Tibial artery (tissue), 4 donors: ENCODE results near the gene SLC25A4.

Experiments
- DNase-seq, 2 donors: peaks; one replicate each; pipeline ENCODE4 v3.0.0-alpha.2; 2019
- H3K27ac ChIP-seq, 2 donors: fragments of 200-600 bp; sonication (generic) in 1 of 2; 1 replicate in 1 of 2; 2 replicates in 1 of 2; pipeline ENCODE4 v1.5.1; 2018 to 2019; ENCODE audit warnings: mild to moderate bottlenecking in 1 of 2
- H3K27me3 ChIP-seq, 2 donors: fragments of 200-600 bp; sonication (generic) in 1 of 2; one replicate each; pipeline versions ENCODE4 v1.5.1 to v1.6.0; 2016 to 2019
- H3K36me3 ChIP-seq, 3 donors: fragments of 200-600 bp; sonication (generic) in 2 of 3; one replicate each; pipeline ENCODE4 v1.5.1; 2016 to 2019; ENCODE audit warnings: mild to moderate bottlenecking in 2 of 3
- H3K4me1 ChIP-seq, 4 donors: fragments of 200-600 bp; sonication (generic) in 2 of 4; 1 replicate in 3 of 4; 2 replicates in 1 of 4; pipeline ENCODE4 v1.5.1; 2016 to 2019
- H3K4me3 ChIP-seq, 2 donors: fragments of 200-600 bp; sonication (generic) in 1 of 2; 1 replicate in 1 of 2; 2 replicates in 1 of 2; pipeline ENCODE4 v1.5.1; 2018 to 2019; ENCODE audit warnings: mild to moderate bottlenecking in 2 of 2
- H3K9me3 ChIP-seq, 3 donors: fragments of 200-600 bp; sonication (generic) in 1 of 3; one replicate each; pipeline ENCODE4 v1.5.1; 2016 to 2019
- intact Hi-C: fragments of 100-400 bp; cut with DNase I; formaldehyde crosslinking; loops from one replicate; pipeline ENCODE4 v1.15.0; 2023; ENCODE audit warnings: low total_unique reads
- TF ChIP-seq, protein P1 (sequence below), 2 experiments: fragments of 200-600 bp in 1 of 2; fragments of 450-650 bp in 1 of 2; IDR thresholded peaks; one replicate each; pipeline ENCODE4 v1.5.1; 2017 to 2019; ENCODE audit warnings: antibody characterized with exemption in 2 of 2, mild to moderate bottlenecking in 1 of 2, moderate library complexity in 1 of 2

The SLC25A4 gene

DNA sequence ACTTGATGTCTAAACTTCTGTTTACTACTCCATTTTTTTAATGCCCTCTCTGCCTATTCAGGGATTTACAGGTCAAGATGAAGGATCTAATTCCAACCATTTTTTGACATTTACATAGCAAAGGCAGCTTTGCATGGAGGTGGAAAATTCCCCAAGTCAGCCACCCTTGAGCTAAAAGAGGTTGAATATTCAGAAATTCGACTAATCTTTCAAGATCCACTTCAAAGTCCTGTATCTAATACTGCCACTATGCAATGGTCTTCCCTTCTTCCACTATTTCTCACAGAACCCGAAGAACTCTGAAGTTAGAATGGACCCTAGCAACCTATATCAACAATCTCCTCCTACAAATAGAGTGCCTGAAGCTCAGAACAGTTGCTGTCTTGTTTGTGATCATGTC lies 39.2 kb downstream of the SLC25A4 start:
- Histone ChIP-seq H3K9me3 (no peaks in the 10 kb centered on the region), H3K36me3 (peaks cover 0 to under 1% (median 0%) of the 10 kb centered on the region in 3 donors), H3K4me1 (peaks cover 0 to 43% (median 4%) of the 10 kb centered on the region in 4 donors), H3K4me3 (no peak overlapping the region), H3K27ac (peak overlapping the region; percentile 70 to 74), H3K27me3 (no peaks in the 10 kb centered on the region)
- TF ChIP-seq, protein P1, sequence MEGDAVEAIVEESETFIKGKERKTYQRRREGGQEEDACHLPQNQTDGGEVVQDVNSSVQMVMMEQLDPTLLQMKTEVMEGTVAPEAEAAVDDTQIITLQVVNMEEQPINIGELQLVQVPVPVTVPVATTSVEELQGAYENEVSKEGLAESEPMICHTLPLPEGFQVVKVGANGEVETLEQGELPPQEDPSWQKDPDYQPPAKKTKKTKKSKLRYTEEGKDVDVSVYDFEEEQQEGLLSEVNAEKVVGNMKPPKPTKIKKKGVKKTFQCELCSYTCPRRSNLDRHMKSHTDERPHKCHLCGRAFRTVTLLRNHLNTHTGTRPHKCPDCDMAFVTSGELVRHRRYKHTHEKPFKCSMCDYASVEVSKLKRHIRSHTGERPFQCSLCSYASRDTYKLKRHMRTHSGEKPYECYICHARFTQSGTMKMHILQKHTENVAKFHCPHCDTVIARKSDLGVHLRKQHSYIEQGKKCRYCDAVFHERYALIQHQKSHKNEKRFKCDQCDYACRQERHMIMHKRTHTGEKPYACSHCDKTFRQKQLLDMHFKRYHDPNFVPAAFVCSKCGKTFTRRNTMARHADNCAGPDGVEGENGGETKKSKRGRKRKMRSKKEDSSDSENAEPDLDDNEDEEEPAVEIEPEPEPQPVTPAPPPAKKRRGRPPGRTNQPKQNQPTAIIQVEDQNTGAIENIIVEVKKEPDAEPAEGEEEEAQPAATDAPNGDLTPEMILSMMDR (IDR thresholded peaks at IDR 0.05) = no peak
- intact Hi-C loops = loop anchor here (5.0 kb wide), 1 partner anchor 40 kb away; the partner anchor contains the start of gene SLC25A4
- no peak for DNase-seq

DNA sequence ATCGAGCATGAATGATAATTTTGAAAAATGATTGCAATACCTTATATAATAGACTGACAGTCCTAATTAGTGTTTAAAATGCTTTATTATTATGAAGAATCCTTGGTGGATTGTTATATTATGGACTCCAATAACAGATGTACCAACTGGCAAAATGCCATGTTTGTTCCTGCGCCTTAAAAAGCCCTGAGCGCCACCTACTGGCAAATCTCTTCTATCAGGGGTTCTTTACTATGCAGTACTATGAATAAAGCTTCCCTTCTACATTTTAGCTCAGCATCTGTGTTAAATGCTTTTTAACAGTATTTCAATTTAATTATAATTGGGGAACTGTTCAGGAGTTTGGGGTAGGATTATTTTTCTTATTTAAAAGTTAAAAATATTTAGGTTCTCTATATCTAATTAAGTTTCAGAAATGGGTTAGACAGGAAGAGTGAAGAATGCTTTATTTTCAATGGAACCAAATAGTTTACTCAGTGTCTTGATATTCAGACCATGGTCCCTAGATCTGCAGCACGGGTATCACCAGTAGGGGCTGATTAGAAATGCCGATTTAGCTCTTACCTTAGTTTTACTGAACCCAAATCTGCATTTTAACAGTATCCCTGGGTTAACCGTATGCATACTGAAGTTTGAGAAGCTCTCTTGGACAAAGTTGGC lies 40.7 kb downstream of the SLC25A4 start:
- DNase-seq = peak; percentile 87 to 89
- TF ChIP-seq, protein P1 (IDR thresholded peaks at IDR 0.05) = peak; percentile 75 to 84
- no peak overlapping the region for H3K4me3 ChIP-seq
- intact Hi-C loops = loop anchor here (5.0 kb wide), 1 partner anchor 41 kb away; the partner anchor contains the start of gene SLC25A4
- H3K27ac ChIP-seq = peak overlapping the region in 1 of 2 donors; percentile 74
- peaks cover 0 to 39% (median 7%) of the 10 kb centered on the region in 4 donors for H3K4me1 ChIP-seq
- no peaks in the 10 kb centered on the region for H3K9me3 ChIP-seq
- H3K36me3 ChIP-seq = peaks cover 6 to 16% (median 8%) of the 10 kb centered on the region in 3 donors
- no peaks in the 10 kb centered on the region for H3K27me3 ChIP-seq

DNA sequence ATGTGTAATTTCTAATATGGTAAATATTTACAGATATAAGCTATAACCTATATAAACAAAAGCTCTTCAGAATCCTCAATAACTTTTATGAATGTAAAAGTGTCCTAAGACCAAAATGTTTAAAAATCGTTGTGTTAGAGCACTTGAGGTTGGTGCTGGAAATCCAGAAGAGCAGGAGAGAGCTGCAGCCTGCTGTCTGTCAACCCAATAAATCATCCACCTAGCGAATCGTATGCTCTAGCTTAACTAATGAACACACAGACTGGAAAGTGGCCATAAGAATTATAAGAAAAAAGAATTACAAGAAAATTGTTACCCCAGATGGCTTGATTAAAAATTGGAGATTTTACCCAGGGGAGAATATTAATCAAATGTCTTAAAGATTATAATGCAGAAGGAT lies 43.7 kb downstream of the SLC25A4 start:
- H3K27me3 ChIP-seq = no peaks in the 10 kb centered on the region
- peaks cover 7 to 30% (median 18%) of the 10 kb centered on the region in 3 donors for H3K36me3 ChIP-seq
- no peak overlapping the region for H3K4me3 ChIP-seq
- TF ChIP-seq, protein P1 (IDR thresholded peaks at IDR 0.05) = no peak
- H3K4me1 ChIP-seq = peaks cover 0 to 17% (median 7%) of the 10 kb centered on the region in 4 donors
- no peak overlapping the region for H3K27ac ChIP-seq
- intact Hi-C loops = loop anchor here (5.0 kb wide), 1 partner anchor 144 kb away; no protein-coding TSS in a partner anchor
- no peaks in the 10 kb centered on the region for H3K9me3 ChIP-seq
- no peak for DNase-seq

DNA sequence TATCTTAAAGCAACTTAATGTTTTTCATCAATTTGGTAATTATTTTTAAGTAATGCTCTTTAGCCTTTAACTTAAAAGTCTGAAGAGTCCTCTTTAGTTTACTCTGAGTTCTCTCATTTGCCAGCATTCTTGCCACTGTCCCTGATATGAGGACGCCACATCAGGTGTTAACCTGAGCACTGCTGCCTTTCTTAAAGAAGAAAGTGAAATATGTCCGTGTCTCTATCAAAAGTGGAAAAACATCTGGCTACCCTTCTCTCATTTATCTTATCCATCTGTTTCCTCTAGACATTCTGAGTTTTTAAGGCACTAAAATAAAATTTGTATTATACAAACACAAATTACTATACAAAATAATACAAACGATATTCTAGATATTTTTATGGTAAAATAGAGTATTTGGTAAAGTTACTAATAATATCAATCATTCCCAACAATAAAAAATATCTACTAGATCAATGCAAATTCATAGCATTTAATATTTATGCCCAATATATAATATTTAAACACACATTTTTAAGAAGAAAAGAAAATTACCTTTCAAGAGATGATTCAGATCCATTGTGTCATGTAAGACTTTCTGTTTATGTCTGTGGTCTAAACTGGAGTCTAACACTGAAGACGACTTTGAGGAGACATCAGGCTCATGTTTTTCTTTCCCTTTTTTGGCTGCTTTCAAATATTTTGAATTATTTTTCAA lies 46.7 kb downstream of the SLC25A4 start:
- Histone ChIP-seq H3K36me3 (peaks cover 7 to 30% (median 18%) of the 10 kb centered on the region in 3 donors), H3K27ac (no peak overlapping the region), H3K4me1 (peaks cover 0 to 9% (median 2%) of the 10 kb centered on the region in 4 donors), H3K27me3 (no peaks in the 10 kb centered on the region), H3K4me3 (no peak overlapping the region), H3K9me3 (no peaks in the 10 kb centered on the region)
- intact Hi-C loops = loop anchor here (5.0 kb wide), 1 partner anchor 147 kb away; no protein-coding TSS in a partner anchor
- DNase-seq = no peak
- TF ChIP-seq, protein P1 (IDR thresholded peaks at IDR 0.05) = no peak

DNA sequence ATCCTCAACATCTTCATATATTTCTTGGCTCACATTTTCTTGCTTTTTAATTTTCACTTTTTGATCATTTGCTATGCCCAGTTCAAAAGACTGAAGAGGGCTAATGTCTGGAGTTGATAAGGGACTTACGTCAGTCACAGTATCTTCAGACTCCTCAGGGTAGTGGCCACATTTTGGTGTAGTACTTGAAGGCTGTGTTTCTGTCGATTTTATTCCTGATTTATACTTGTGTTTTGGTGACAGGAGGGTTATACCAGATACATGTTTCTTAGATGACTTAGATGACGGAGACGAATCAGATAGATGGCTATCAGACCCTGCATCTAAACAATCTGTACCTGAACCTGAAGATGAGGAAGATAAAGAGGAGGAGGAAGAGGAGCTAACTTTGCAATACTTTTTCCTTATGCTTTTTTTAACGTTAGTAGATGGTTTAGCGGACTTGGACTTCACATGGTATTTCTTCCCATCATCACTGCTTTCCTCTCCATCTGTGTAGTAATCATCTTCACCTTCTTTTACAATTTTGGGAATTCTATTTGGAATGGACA lies 47.3 kb downstream of the SLC25A4 start:
- intact Hi-C loops = no loop called here
- TF ChIP-seq, protein P1 (IDR thresholded peaks at IDR 0.05) = no peak
- Histone ChIP-seq H3K27me3 (no peaks in the 10 kb centered on the region), H3K36me3 (peaks cover 7 to 30% (median 18%) of the 10 kb centered on the region in 3 donors), H3K4me3 (no peak overlapping the region), H3K27ac (no peak overlapping the region), H3K9me3 (no peaks in the 10 kb centered on the region), H3K4me1 (peaks cover 0 to 9% (median 2%) of the 10 kb centered on the region in 4 donors)
- DNase-seq = no peak
